GM12864 (cell line): ENCODE measurements around the gene PPP1R15A.

Experiments
- DNase-seq: peaks from one replicate; pipeline ENCODE4 v3.0.0-alpha.2; 2011; ENCODE audit warnings: low read depth
- H3K4me3 ChIP-seq: 2 replicates; pipeline ENCODE4 v1.5.1; 2011; ENCODE audit warnings: mild to moderate bottlenecking, low read depth, low read length, control low read depth
- CTCF ChIP-seq: IDR thresholded peaks from 2 replicates; pipeline ENCODE4 v1.5.1; 2011; ENCODE audit warnings: low read depth, mild to moderate bottlenecking, moderate library complexity, low read length, control low read depth, inconsistent platforms; ENCODE audit errors: missing control alignments

PPP1R15A gene

GRCh38 chr19:48835734-48836088, 36.5 kb upstream of the PPP1R15A start:
- DNase-seq = peak; percentile 79
- TF ChIP-seq CTCF = peak; percentile 97
- H3K4me3 ChIP-seq = peak overlapping the region; percentile 43

GRCh38 chr19:48836089-48837017, 35.9 kb upstream of the PPP1R15A start, which contains the start of gene HSD17B14:
Gene HSD17B14 (minus strand): TSS chr19:48836491. CDS start chr19:48836411, 80 bp downstream.
- TF ChIP-seq CTCF = no peak
- no peak for DNase-seq
- peak within 1 kb of the TSS; percentile 43 for H3K4me3 ChIP-seq

GRCh38 chr19:48837051-48837524, 35.1 kb upstream of the PPP1R15A start:
- DNase-seq = peak; percentile 74
- peak overlapping the region; percentile 43 for H3K4me3 ChIP-seq
- TF ChIP-seq CTCF = no peak

- no peak for DNase-seq
- no peak for TF ChIP-seq CTCF
- no peak overlapping the region; the same call in 1 of the 2 replicates for H3K4me3 ChIP-seq
Measured at GRCh38 chr19:48837687-48838086, 34.5 kb upstream of the PPP1R15A start.

GRCh38 chr19:48841047-48841446, 31.2 kb upstream of the PPP1R15A start:
- DNase-seq = no peak
- no peak for TF ChIP-seq CTCF
- no peak overlapping the region for H3K4me3 ChIP-seq

GRCh38 chr19:48841571-48841970, 30.6 kb upstream of the PPP1R15A start:
- no peak overlapping the region for H3K4me3 ChIP-seq
- no peak for DNase-seq
- no peak for TF ChIP-seq CTCF

- peak; percentile 40 for DNase-seq
- peak; percentile 82 for TF ChIP-seq CTCF
- H3K4me3 ChIP-seq = no peak overlapping the region
Measured at GRCh38 chr19:48842789-48843162, 29.4 kb upstream of the PPP1R15A start.
